ENCODE results near the gene BMP6. TPM values are rescaled to one million over a fixed set of nuclear protein-coding genes. Genes with fewer than 3 reads are reported as not detected.

BMP6 gene
- total and polyA plus RNA-seq, 2 experiments from 2014 or later, result 0.74 TPM; not detected in 1

GRCh38 chr6:7759320-7759719 is 33.4 kb downstream of the BMP6 start:
- Histone ChIP-seq H3K9me3 (ENCODE audit: low read depth) (no peaks in the 10 kb centered on the region), H3K27me3 (no peaks in the 10 kb centered on the region), H3K4me1 (ENCODE audit: low read depth) (no peaks in the 10 kb centered on the region), H3K27ac (no peak overlapping the region), H3K36me3 (no peaks in the 10 kb centered on the region), H3K4me3 (no peak overlapping the region)
- no peak for DNase-seq (ENCODE audit: low read depth in 1 of 2, low spot score in 1 of 2)
- TF ChIP-seq, protein P1, sequence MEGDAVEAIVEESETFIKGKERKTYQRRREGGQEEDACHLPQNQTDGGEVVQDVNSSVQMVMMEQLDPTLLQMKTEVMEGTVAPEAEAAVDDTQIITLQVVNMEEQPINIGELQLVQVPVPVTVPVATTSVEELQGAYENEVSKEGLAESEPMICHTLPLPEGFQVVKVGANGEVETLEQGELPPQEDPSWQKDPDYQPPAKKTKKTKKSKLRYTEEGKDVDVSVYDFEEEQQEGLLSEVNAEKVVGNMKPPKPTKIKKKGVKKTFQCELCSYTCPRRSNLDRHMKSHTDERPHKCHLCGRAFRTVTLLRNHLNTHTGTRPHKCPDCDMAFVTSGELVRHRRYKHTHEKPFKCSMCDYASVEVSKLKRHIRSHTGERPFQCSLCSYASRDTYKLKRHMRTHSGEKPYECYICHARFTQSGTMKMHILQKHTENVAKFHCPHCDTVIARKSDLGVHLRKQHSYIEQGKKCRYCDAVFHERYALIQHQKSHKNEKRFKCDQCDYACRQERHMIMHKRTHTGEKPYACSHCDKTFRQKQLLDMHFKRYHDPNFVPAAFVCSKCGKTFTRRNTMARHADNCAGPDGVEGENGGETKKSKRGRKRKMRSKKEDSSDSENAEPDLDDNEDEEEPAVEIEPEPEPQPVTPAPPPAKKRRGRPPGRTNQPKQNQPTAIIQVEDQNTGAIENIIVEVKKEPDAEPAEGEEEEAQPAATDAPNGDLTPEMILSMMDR (IDR thresholded peaks at IDR 0.05; ENCODE audit: low read depth, low read length), result no peak

- H3K9me3 ChIP-seq (ENCODE audit: low read depth), result no peaks in the 10 kb centered on the region
- H3K27me3 ChIP-seq, result no peaks in the 10 kb centered on the region
- H3K27ac ChIP-seq, result no peak overlapping the region
- H3K4me1 ChIP-seq (ENCODE audit: low read depth), result no peaks in the 10 kb centered on the region
- peak in 1 of 2 donors; percentile 39 for DNase-seq (ENCODE audit: low read depth in 1 of 2, low spot score in 1 of 2)
- H3K36me3 ChIP-seq, result no peaks in the 10 kb centered on the region
- TF ChIP-seq, protein P1 (IDR thresholded peaks at IDR 0.05; ENCODE audit: low read depth, low read length), result no peak
- H3K4me3 ChIP-seq, result no peak overlapping the region
Measured at GRCh38 chr6:7761051-7761450, 35.2 kb downstream of the BMP6 start.

- H3K9me3 ChIP-seq (ENCODE audit: low read depth), result no peaks in the 10 kb centered on the region
- no peaks in the 10 kb centered on the region for H3K27me3 ChIP-seq
- no peak overlapping the region for H3K27ac ChIP-seq
- TF ChIP-seq, protein P1 (IDR thresholded peaks at IDR 0.05; ENCODE audit: low read depth, low read length), result no peak
- H3K36me3 ChIP-seq, result no peaks in the 10 kb centered on the region
- H3K4me1 ChIP-seq (ENCODE audit: low read depth), result no peaks in the 10 kb centered on the region
- DNase-seq (ENCODE audit: low read depth in 1 of 2, low spot score in 1 of 2), result no peak
- no peak overlapping the region for H3K4me3 ChIP-seq
Measured at GRCh38 chr6:7762760-7763159, 36.9 kb downstream of the BMP6 start.

GRCh38 chr6:7763881-7764280 is 38.0 kb downstream of the BMP6 start:
- TF ChIP-seq, protein P1 (IDR thresholded peaks at IDR 0.05; ENCODE audit: low read depth, low read length), result no peak

GRCh38 chr6:7765575-7766325 is 39.9 kb downstream of the BMP6 start:
- H3K27me3 ChIP-seq, result no peaks in the 10 kb centered on the region
- no peak for DNase-seq (ENCODE audit: low read depth in 1 of 2, low spot score in 1 of 2)

More at GRCh38 chr6:7763881-7764280, 38.0 kb downstream of the BMP6 start:
- Histone ChIP-seq H3K36me3 (no peaks in the 10 kb centered on the region), H3K4me3 (no peak overlapping the region), H3K9me3 (ENCODE audit: low read depth) (no peaks in the 10 kb centered on the region), H3K27ac (no peak overlapping the region), H3K4me1 (ENCODE audit: low read depth) (no peaks in the 10 kb centered on the region), H3K27me3 (no peaks in the 10 kb centered on the region)
- no peak for DNase-seq (ENCODE audit: low read depth in 1 of 2, low spot score in 1 of 2)

More at GRCh38 chr6:7765575-7766325, 39.9 kb downstream of the BMP6 start:
- H3K27ac ChIP-seq, result no peak overlapping the region
- H3K36me3 ChIP-seq, result no peaks in the 10 kb centered on the region
- H3K4me3 ChIP-seq, result no peak overlapping the region
- H3K9me3 ChIP-seq (ENCODE audit: low read depth), result no peaks in the 10 kb centered on the region
- H3K4me1 ChIP-seq (ENCODE audit: low read depth), result no peaks in the 10 kb centered on the region
- TF ChIP-seq, protein P1 (IDR thresholded peaks at IDR 0.05; ENCODE audit: low read depth, low read length), result no peak
